NCI-H460 (cell line): ENCODE results near the gene NR6A1. TPM values are rescaled to one million over a fixed set of nuclear protein-coding genes. Genes with fewer than 3 reads are reported as not detected.

Experiments
- DNase-seq: peaks from one replicate; pipeline ENCODE4 v3.0.0-alpha.2; 2016; ENCODE audit warnings: low read depth; ENCODE audit errors: extremely low read depth
- total RNA-seq: library from RNA; depleted of rRNA; stranded (reverse); fragments of >200 nt; shearing (Covaris generic); gene quantifications from 2 replicates; pipeline ENCODE4 v1.2.3, GENCODE V29; 2014

The NR6A1 gene
- total RNA-seq, 1 experiment from 2014 or later = 0.89 TPM

- no peak for DNase-seq
Observed at GRCh38 chr9:124797343-124798103, 26.4 kb upstream of the NR6A1 start.

- no peak for DNase-seq
Observed at GRCh38 chr9:124795881-124796431, 24.8 kb upstream of the NR6A1 start.

GRCh38 chr9:124794902-124795491, 23.9 kb upstream of the NR6A1 start:
- no peak for DNase-seq

- DNase-seq = no peak
Observed at GRCh38 chr9:124793015-124793541, 22.0 kb upstream of the NR6A1 start.

- no peak for DNase-seq
Observed at GRCh38 chr9:124792257-124793014, 21.3 kb upstream of the NR6A1 start.

GRCh38 chr9:124790801-124791505, 19.8 kb upstream of the NR6A1 start:
- DNase-seq = no peak

GRCh38 chr9:124790301-124790700, 19.2 kb upstream of the NR6A1 start:
- no peak for DNase-seq

- DNase-seq = no peak
Observed at GRCh38 chr9:124789531-124789930, 18.4 kb upstream of the NR6A1 start.

GRCh38 chr9:124788542-124789217, 17.6 kb upstream of the NR6A1 start:
- no peak for DNase-seq

GRCh38 chr9:124786881-124787573, 15.9 kb upstream of the NR6A1 start:
- DNase-seq = no peak

- no peak for DNase-seq
Observed at GRCh38 chr9:124784509-124784908, 13.4 kb upstream of the NR6A1 start.

- no peak for DNase-seq
Observed at GRCh38 chr9:124783830-124784229, 12.7 kb upstream of the NR6A1 start.

GRCh38 chr9:124782661-124783574, 11.8 kb upstream of the NR6A1 start:
- DNase-seq = no peak

GRCh38 chr9:124781967-124782660, 11.0 kb upstream of the NR6A1 start:
- no peak for DNase-seq

- DNase-seq = no peak
Observed at GRCh38 chr9:124780757-124781151, 9.6 kb upstream of the NR6A1 start.

GRCh38 chr9:124780060-124780756, 9.1 kb upstream of the NR6A1 start:
- no peak for DNase-seq
